H4 (cell line): ENCODE measurements around the gene GCDH. TPM values are rescaled to one million over a fixed set of nuclear protein-coding genes. Genes with fewer than 3 reads are reported as not detected.

Source experiments
- DNase-seq: peaks from one replicate; pipeline ENCODE4 v3.0.0-alpha.2; 2015; ENCODE audit warnings: low spot score
- total RNA-seq: library from RNA; depleted of rRNA; stranded (reverse); fragments of >200 nt; shearing (Covaris generic); gene quantifications from 2 replicates; pipeline ENCODE4 v1.2.3, GENCODE V29; 2014; rRNA removed

Gene GCDH
- total RNA-seq, 1 experiment from 2014 or later = 38.3 TPM

GRCh38 chr19:12939975-12940423 lies 49.0 kb downstream of the GCDH start:
- no peak for DNase-seq

DNA sequence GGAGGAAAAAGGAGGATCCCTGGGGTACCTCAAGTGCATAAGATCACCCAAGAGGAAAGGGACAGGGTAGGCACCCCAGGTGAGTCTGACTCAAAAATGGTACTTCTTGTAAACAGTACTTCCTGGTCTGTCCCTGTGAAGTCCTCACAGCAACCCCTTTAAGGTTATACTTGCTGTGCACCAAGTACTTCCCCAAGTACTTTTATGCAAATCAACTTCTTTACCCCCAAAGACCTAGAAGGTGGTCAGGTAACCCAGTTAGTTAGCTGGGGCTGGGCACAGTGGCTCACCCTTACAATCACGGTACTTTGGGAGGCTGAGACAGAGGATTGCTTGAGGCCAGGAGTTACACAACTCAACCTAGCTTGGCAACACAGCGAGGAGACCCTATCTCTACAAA lies 49.9 kb downstream of the GCDH start:
- DNase-seq = no peak

DNA sequence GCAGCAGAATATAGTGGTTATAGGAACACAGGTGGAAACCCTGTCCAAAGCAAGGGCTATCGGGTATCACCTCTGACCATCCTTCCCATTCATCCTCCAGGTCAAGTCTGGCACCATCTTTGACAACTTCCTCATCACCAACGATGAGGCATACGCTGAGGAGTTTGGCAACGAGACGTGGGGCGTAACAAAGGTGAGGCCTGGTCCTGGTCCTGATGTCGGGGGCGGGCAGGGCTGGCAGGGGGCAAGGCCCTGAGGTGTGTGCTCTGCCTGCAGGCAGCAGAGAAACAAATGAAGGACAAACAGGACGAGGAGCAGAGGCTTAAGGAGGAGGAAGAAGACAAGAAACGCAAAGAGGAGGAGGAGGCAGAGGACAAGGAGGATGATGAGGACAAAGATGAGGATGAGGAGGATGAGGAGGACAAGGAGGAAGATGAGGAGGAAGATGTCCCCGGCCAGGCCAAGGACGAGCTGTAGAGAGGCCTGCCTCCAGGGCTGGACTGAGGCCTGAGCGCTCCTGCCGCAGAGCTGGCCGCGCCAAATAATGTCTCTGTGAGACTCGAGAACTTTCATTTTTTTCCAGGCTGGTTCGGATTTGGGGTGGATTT lies 52.6 kb downstream of the GCDH start:
- no peak for DNase-seq

DNA sequence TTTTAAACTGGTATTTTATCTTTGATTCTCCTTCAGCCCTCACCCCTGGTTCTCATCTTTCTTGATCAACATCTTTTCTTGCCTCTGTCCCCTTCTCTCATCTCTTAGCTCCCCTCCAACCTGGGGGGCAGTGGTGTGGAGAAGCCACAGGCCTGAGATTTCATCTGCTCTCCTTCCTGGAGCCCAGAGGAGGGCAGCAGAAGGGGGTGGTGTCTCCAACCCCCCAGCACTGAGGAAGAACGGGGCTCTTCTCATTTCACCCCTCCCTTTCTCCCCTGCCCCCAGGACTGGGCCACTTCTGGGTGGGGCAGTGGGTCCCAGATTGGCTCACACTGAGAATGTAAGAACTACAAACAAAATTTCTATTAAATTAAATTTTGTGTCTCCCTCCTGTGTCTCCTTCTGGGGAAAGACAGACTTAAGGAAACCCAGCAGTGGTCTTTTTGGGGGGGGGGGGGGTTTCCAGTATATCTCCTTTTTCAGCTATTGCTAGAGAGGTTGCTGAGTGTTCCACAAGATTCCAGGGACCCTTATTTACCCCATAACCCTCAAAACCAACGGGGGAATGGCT lies 53.2 kb downstream of the GCDH start:
- no peak for DNase-seq

- peak; percentile 99 for DNase-seq
These were observed 54.6 kb downstream of the GCDH start, which contains the start of gene RAD23A for GRCh38 chr19:12945479-12946091. Gene RAD23A (plus strand): TSS chr19:12945862. CDS start chr19:12945949, 87 bp downstream.

- no peak for DNase-seq
These were observed 55.2 kb downstream of the GCDH start for GRCh38 chr19:12946092-12946721.

- DNase-seq = no peak
These were observed 56.0 kb downstream of the GCDH start for GRCh38 chr19:12946731-12947496.

DNA sequence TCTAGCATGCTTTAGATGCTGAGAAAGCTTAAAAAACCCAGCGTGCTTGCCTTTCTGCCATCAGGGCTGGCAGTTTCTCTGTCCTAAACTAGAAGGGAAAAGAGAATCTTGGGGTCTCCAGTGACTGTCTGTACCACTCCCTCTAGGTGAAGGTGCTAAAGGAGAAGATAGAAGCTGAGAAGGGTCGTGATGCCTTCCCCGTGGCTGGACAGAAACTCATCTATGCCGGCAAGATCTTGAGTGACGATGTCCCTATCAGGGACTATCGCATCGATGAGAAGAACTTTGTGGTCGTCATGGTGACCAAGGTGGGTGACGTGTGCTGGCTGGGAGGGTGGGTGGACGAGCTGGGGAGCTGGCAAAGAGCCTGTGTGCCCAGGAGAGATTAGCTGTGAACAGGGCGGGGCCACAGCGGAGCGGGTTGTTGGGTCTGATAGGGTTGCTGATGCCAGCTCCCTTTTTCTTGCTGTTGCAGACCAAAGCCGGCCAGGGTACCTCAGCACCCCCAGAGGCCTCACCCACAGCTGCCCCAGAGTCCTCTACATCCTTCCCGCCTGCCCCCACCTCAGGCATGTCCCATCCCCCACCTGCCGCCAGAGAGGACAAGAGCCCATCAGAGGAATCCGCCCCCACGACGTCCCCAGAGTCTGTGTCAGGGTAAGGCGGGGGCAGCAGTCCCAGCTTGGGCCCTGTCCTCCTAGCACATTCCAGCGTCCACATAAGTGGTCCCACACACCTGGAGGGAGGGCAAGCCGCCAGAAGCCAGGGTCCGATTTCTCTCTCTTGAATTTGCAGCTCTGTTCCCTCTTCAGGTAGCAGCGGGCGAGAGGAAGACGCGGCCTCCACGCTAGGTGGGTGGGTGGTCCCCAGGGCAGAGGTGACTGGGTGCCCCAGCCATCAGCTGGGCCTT lies 57.0 kb downstream of the GCDH start:
- no peak for DNase-seq

GRCh38 chr19:12948612-12949362 lies 57.8 kb downstream of the GCDH start:
- no peak for DNase-seq

Other genes starting within 250 kb of the GCDH start
- gene MAN2B1, start 224.4 kb upstream of the GCDH start, total RNA-seq = 34.2 and 53.4 TPM in 2 replicates
- gene WDR83, start 224.4 kb upstream of the GCDH start, total RNA-seq = 12.8 and 13.7 TPM in 2 replicates
- 65.1 and 100 TPM in 2 replicates for gene DHPS, start 209.3 kb upstream of the GCDH start, total RNA-seq
- gene GNG14, start 203.2 kb upstream of the GCDH start, total RNA-seq = not detected in 2 replicates
- gene FBXW9, start 194.5 kb upstream of the GCDH start, total RNA-seq = 6.4 and 12.7 TPM in 2 replicates
- 30.1 and 33.0 TPM in 2 replicates for gene TNPO2, start 167.2 kb upstream of the GCDH start, total RNA-seq
- 238 and 271 TPM in 2 replicates for gene TRIR, start 156.5 kb upstream of the GCDH start, total RNA-seq
- 85.4 and 94.4 TPM in 2 replicates for gene GET3, start 153.7 kb upstream of the GCDH start, total RNA-seq
- gene BEST2, start 139.4 kb upstream of the GCDH start, total RNA-seq = 0.06 TPM in 1 of 2 replicates, not detected in the other
- 8.6 and 13.0 TPM in 2 replicates for gene HOOK2, start 115.6 kb upstream of the GCDH start, total RNA-seq
- 55.7 and 71.3 TPM in 2 replicates for gene JUNB, start 99.7 kb upstream of the GCDH start, total RNA-seq
- 6.1 and 6.7 TPM in 2 replicates for gene PRDX2, start 89.4 kb upstream of the GCDH start, total RNA-seq
- gene THSD8, start 89.1 kb upstream of the GCDH start, total RNA-seq = not detected in 2 replicates
- 74.2 and 92.1 TPM in 2 replicates for gene RNASEH2A, start 84.6 kb upstream of the GCDH start, total RNA-seq
- not detected in 2 replicates for gene RTBDN, start 56.6 kb upstream of the GCDH start, total RNA-seq
- 5.7 TPM in 1 of 2 replicates, not detected in the other for gene MAST1, start 52.6 kb upstream of the GCDH start, total RNA-seq
- 64.4 and 68.8 TPM in 2 replicates for gene DNASE2, start 9.7 kb upstream of the GCDH start, total RNA-seq
- gene KLF1, start 4.0 kb upstream of the GCDH start, total RNA-seq = not detected in 2 replicates
- gene SYCE2, start 28.1 kb downstream of the GCDH start, total RNA-seq = 1.6 and 2.5 TPM in 2 replicates
- 59.4 and 90.9 TPM in 2 replicates for gene FARSA, start 42.6 kb downstream of the GCDH start, total RNA-seq
- 1,463 and 1,526 TPM in 2 replicates for gene CALR, start 47.4 kb downstream of the GCDH start, total RNA-seq
- 209 and 217 TPM in 2 replicates for gene RAD23A, start 54.7 kb downstream of the GCDH start, total RNA-seq
- gene GADD45GIP1, start 66.1 kb downstream of the GCDH start, total RNA-seq = 46.3 and 47.4 TPM in 2 replicates
- 0.06 TPM in 1 of 2 replicates, not detected in the other for gene DAND5, start 78.4 kb downstream of the GCDH start, total RNA-seq
- 9.6 and 13.8 TPM in 2 replicates for gene NFIX, start 104.3 kb downstream of the GCDH start, total RNA-seq
- gene LYL1, start 211.7 kb downstream of the GCDH start, total RNA-seq = not detected in 2 replicates
- gene TRMT1, start 225.6 kb downstream of the GCDH start, total RNA-seq = 22.5 and 35.1 TPM in 2 replicates
- gene NACC1, start 227.1 kb downstream of the GCDH start, total RNA-seq = 46.2 and 55.0 TPM in 2 replicates